ENCODE data around the gene OXSM. TPM values are rescaled to one million over a fixed set of nuclear protein-coding genes. Genes with fewer than 3 reads are reported as not detected.

OXSM gene
- total RNA-seq, 1 donor from 2014 or later: 1.6 TPM

- H3K9me3 Mint-ChIP-seq: no peaks in the 10 kb centered on the region
- no peak overlapping the region for H3K27ac Mint-ChIP-seq
- no peaks in the 10 kb centered on the region for H3K79me2 ChIP-seq (ENCODE audit: low read depth)
- H3K4me3 ChIP-seq: no peak overlapping the region
- no peaks in the 10 kb centered on the region for H3F3A ChIP-seq (ENCODE audit: low read depth)
- no peaks in the 10 kb centered on the region for H3K4me1 Mint-ChIP-seq
- H3K4me2 ChIP-seq: no peak overlapping the region
- no peak overlapping the region for H3K9ac ChIP-seq
- no peak for DNase-seq (ENCODE audit: low spot score)
- no peak overlapping the region for H3K4me3 Mint-ChIP-seq
- no peaks in the 10 kb centered on the region for H3K9me3 ChIP-seq (ENCODE audit: low read depth)
- H3K4me1 ChIP-seq: no peaks in the 10 kb centered on the region
- peaks cover 2% of the 10 kb centered on the region for H3K27me3 Mint-ChIP-seq (ENCODE audit: insufficient read depth, low read depth)
- H4K20me1 ChIP-seq (ENCODE audit: low read depth): no peaks in the 10 kb centered on the region
- H3K27me3 ChIP-seq: no peaks in the 10 kb centered on the region
- H2AFZ ChIP-seq (replicated peaks): no peak overlapping the region
- no peaks in the 10 kb centered on the region for H3K36me3 Mint-ChIP-seq
- no peaks in the 10 kb centered on the region for H3K36me3 ChIP-seq
- TF ChIP-seq EZH2phosphoT487 (IDR thresholded peaks at IDR 0.05): no peak
- TF ChIP-seq CTCF (IDR thresholded peaks at IDR 0.05): no peak
- no peak for TF ChIP-seq EZH2 (IDR thresholded peaks at IDR 0.05)
- no peak overlapping the region for H3K27ac ChIP-seq
Observed at GRCh38 chr3:25821746-25822573, 32.1 kb downstream of the OXSM start.

GRCh38 chr3:25823314-25823713 lies 33.4 kb downstream of the OXSM start:
- TF ChIP-seq CTCF (IDR thresholded peaks at IDR 0.05): no peak
- TF ChIP-seq EZH2 (IDR thresholded peaks at IDR 0.05): no peak
- TF ChIP-seq EZH2phosphoT487 (IDR thresholded peaks at IDR 0.05): no peak
- Mint-ChIP-seq H3K36me3 (no peaks in the 10 kb centered on the region), H3K27me3 (ENCODE audit: insufficient read depth, low read depth) (peaks cover 2% of the 10 kb centered on the region), H3K4me1 (no peaks in the 10 kb centered on the region), H3K4me3 (no peak overlapping the region), H3K9me3 (no peaks in the 10 kb centered on the region), H3K27ac (no peak overlapping the region)
- no peaks in the 10 kb centered on the region for H4K20me1 ChIP-seq (ENCODE audit: low read depth)
- no peaks in the 10 kb centered on the region for H3K4me1 ChIP-seq
- no peak for DNase-seq (ENCODE audit: low spot score)
- H3K36me3 ChIP-seq: no peaks in the 10 kb centered on the region
- H3F3A ChIP-seq (ENCODE audit: low read depth): no peaks in the 10 kb centered on the region
- no peaks in the 10 kb centered on the region for H3K9me3 ChIP-seq (ENCODE audit: low read depth)
- H3K79me2 ChIP-seq (ENCODE audit: low read depth): no peaks in the 10 kb centered on the region
- no peak overlapping the region for H3K4me3 ChIP-seq
- no peak overlapping the region for H2AFZ ChIP-seq (replicated peaks)
- H3K27ac ChIP-seq: no peak overlapping the region
- H3K27me3 ChIP-seq: no peaks in the 10 kb centered on the region
- no peak overlapping the region for H3K9ac ChIP-seq
- no peak overlapping the region for H3K4me2 ChIP-seq

DNA sequence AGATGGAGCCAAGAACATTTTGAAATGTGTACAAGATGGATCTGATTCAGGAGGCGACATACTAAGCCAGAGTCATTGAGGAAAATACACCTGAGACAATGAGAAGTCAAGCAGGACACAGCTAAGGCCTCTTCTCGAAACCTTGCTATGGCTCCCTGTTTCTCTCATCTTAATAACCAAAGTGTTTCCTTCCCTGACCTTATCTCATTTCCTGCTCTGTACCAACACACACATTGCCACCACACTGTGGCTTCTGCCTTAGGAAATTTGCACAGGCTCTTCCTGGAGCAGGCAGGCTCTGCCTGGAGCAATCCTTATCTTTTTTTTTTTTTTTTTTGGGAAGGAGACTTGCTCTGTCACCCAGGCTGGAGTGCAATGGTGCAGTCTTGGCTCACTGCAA lies 36.6 kb downstream of the OXSM start:
- H3K36me3 Mint-ChIP-seq: no peaks in the 10 kb centered on the region
- no peaks in the 10 kb centered on the region for H3K79me2 ChIP-seq (ENCODE audit: low read depth)
- no peaks in the 10 kb centered on the region for H4K20me1 ChIP-seq (ENCODE audit: low read depth)
- H3K27ac ChIP-seq: no peak overlapping the region
- no peak overlapping the region for H3K9ac ChIP-seq
- TF ChIP-seq EZH2 (IDR thresholded peaks at IDR 0.05): no peak
- TF ChIP-seq CTCF (IDR thresholded peaks at IDR 0.05): no peak
- no peak for TF ChIP-seq EZH2phosphoT487 (IDR thresholded peaks at IDR 0.05)
- no peaks in the 10 kb centered on the region for H3F3A ChIP-seq (ENCODE audit: low read depth)
- H3K36me3 ChIP-seq: no peaks in the 10 kb centered on the region
- no peaks in the 10 kb centered on the region for H3K9me3 Mint-ChIP-seq
- H3K4me3 ChIP-seq: no peak overlapping the region
- DNase-seq (ENCODE audit: low spot score): no peak
- H3K9me3 ChIP-seq (ENCODE audit: low read depth): no peaks in the 10 kb centered on the region
- H3K4me1 Mint-ChIP-seq: peaks cover 11% of the 10 kb centered on the region
- H3K4me2 ChIP-seq: no peak overlapping the region
- H3K4me1 ChIP-seq: peaks cover 11% of the 10 kb centered on the region
- no peak overlapping the region for H3K27ac Mint-ChIP-seq
- no peak overlapping the region for H2AFZ ChIP-seq (replicated peaks)
- H3K27me3 ChIP-seq: no peaks in the 10 kb centered on the region
- peaks cover 2% of the 10 kb centered on the region for H3K27me3 Mint-ChIP-seq (ENCODE audit: insufficient read depth, low read depth)
- no peak overlapping the region for H3K4me3 Mint-ChIP-seq
